GM18909 (cell line): Measurements from ENCODE around the gene PMIS2.
"Not testable (repeated sequence)": the region's sequence is repeated elsewhere in the genome, so short reads cannot be mapped to it uniquely, and the experiment has no call there.

ENCODE experiments used
- ATAC-seq: cut with Tn5 transposase; IDR thresholded peaks from one replicate; pipeline ENCODE4 v1.9.1; 2021; ENCODE audit warnings: mild to moderate bottlenecking; ENCODE audit not compliant: unreplicated experiment, poor library complexity

PMIS2 gene

DNA sequence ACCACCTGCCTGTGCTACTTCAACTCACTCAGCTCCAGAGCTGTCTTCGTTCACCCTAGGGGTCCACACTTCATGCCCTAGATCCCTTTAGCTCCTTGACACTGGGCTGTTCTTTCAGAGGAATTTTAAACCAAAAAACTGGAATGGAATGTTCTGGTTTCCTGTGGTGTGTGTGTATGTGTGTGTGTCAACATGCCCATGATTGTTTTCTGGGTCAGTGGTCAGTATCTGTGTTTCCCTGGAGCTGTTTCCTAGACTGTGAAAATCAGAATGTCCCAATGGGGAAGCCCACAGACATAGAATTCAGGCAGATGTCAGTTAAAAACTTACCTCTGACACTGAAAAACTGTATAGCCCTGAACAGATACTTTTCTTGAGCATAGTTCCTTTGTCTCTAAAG is 1.3 kb downstream of the PMIS2 start:
- ATAC-seq, result no peak

DNA sequence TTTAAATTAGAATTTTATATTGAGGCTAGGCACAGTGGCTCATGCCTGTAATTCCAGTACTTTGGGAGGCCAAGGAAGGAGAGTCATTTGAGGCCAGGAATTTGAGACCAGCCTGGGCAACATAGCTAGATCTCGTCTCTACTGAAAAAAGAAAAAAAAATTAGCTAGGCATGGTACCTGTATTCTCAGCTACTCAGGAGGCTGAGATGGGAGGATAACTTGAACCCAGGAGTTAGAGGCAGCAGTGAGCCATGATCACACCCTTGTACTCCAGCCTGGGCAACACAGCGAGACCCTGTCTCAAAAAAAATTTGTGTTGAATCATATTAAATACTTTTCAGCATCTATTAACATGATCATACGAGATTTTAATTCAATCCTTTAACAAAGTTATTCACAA is 4.9 kb downstream of the PMIS2 start:
- no peak for ATAC-seq

DNA sequence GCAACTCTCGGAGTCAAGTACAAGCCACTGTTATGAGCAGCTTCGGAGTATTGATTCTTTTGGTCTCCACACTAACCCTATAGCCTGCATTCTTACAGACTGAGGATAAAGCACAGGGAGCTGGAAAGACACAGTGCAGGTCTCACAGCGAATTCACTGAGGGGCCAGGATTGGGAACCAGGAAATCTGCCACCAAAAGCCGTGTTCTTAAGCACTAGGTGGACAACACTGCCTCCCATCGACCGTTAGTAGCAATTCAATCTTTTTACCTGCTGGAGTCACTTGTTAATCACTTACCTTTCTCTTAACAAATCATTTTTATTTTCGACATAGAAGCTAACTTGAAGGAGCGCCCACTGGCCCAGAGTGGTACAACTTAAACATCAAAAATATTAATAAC is 6.3 kb downstream of the PMIS2 start:
- no peak for ATAC-seq

DNA sequence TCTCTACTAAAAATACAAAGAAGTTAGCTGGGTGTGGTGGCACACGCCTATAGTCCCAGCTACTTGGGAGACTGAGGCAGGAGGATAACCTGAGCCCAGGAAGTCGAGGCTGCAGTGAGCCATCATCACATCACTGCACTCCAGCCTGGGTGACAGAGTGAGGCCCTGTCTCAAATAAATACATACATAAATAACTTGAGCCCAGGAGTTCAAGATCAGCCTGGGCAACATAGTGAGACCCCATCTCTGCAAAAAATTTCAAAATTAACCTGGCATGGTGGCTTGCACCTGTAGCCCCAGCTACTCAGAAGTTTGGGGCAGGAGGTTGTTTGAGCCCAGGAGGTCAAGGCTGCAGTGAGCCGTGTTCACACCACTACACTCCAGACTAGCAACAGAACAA is 9.1 kb downstream of the PMIS2 start:
- ATAC-seq, result not testable (repeated sequence)

DNA sequence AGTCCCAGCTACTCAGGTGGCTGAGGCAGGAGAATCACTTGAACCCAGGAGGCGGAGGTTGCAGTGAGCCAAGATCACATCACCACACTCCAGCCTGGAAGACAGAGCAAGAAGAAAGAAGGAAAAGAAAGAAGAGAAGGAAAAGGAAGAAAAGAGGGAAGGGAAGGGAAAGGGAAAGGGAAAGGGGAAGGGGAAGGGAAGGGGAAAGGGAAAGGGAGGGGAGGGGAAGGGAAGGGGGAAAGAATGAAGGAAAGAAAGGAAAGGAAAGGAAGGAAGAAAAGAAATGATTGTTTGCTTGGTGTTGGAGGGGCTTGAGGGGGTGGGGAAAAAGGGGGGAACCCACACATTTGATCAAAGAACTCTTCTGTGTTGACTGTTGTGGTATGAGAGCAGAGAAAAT is 10.0 kb downstream of the PMIS2 start:
- no peak for ATAC-seq

DNA sequence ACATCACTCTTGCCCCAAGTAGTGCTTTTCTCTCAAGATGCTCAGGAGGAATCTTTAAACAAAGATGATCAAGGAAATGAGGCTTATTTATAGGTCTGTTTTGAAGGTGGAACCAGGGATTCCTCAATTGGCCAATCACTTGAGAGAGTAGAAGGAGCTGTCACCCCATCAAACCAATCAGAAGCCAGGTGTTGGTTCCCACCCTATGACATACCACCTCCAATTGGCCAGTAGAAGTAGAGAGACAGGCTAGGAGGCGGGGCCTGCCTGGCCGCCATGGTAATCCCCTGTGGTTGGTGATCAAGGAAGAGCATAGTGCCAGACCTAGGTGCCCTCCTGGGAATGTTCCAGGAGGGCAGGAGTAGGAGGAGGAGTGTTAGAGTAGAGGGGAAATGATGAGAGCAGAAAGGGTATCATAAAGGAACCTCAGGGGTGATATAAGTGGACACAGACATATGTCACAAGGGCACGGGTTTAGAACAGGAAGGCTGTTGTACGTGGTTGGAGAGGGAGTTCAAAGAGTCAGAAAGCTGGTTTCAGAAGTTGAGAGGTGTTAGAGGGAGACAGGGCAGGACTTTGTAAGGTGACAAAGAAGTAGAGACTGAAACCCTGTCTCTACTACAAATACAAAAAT is 10.5 kb downstream of the PMIS2 start:
- ATAC-seq, result peak; percentile 69

DNA sequence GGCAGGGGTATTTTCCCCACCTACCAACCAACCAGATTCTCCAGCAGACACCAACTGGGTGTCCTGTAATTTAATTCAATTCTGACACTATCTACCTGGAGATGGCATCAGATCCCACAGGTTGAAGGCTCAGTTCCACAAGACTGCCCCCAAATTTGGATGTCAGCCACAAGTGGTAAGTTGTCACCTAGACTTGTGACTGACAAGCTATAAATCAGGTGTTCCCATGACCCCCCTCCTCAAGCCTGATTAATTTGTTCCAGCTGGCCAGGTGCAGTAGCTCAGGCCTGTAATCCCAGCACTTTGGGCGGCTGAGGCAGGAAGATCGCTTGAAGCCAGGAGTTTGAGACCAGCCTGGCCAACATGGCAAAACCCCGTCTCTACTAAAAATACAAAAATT is 16.0 kb downstream of the PMIS2 start:
- ATAC-seq, result no peak

DNA sequence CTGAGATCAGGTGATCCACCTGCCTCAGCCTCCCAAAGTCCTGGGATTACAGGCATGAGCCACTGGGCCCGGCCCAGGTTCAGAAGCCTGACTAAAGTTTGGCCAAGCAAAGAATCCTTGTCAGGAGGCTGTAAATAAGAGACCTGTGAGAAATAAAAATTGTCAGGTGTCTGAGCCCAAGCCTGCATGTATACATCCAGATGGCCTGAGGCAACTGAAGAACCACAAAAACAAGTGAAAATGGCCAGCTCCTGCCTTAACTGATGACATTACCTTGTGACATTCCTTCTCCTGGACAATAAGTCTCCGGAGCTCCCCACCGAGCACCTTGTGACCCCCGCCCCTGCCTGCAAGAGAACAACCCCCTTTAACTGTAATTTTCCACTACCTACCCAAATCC is 18.5 kb downstream of the PMIS2 start:
- ATAC-seq, result not testable (repeated sequence)

DNA sequence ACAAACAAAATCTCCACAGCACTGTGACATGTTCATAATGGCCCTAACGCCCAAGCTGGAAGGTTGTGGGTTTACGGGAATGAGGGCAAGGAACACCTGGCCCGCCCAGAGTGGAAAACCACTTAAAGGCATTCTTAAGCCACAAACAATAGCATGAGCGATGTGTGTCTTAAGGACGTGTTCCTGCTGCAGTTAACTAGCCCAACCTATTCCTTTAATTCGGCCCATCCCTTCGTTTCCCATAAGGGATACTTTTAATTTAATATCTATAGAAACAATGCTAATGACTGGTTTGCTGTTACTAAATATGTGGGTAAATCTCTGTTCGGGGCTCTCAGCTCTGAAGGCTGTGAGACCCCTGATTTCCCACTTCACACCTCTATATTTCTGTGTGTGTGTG is 21.2 kb downstream of the PMIS2 start:
- ATAC-seq, result not testable (repeated sequence)

DNA sequence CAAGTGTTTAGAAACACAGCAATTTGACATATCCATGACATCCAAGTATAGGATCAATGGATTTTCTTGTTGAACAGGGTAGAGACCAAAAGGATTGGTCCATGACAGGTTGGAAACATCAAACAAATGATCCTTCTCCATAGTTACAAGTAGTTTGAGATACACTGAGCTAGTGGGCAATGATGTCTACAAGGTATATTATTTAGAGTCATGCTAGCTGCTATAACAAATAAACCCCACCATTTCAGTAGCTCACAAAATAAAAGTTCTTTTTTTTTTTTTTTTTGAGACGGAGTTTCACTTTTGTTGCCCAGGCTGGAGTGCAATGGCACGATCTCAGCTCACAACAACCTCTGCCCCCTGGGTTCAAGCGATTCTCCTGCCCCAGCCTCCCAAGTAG is 21.7 kb downstream of the PMIS2 start:
- no peak for ATAC-seq

DNA sequence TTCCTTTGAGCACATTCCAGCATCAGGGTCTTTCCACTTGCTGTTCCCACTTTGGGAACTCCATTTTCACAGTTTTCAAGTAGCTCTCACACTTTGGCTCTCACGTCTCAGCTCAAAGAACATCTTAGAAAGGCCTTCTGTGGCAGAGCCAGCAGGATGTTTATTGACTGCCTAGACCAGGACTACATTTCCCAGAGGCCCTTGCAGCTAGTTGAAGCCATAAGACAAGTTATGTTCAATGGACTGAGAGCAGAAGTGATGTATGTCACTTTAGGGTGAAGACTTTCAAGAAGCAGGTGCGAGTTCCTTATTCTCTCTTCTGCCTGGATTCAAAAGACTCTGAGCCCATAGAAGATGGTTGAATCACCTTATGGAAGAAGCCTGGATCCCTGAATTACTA is 22.3 kb downstream of the PMIS2 start:
- ATAC-seq, result no peak

DNA sequence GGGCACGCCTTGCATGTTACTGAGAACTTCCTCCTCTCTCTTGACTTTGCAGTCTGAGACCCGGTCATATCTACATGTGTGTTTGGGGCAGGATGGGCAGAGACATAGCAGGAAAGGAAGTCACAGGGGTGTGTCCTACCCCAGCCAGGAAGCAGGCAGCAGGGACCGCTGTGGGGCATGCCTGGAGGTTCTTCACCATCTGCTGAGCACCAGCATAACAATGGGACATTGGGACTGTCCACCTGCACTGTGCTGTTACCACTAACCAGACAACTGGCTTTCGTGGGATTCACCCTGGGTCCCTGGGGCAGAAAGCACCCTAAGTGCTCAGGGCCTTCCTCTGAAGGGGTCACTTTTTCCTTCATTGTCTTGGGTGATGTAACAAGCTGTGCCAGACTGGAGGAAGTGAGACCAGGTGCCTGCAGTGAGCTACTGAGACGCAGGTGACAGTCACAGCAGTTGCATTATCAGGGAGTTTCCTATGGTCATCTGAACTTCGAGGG is 23.9 kb downstream of the PMIS2 start:
- ATAC-seq, result peak; percentile 38

DNA sequence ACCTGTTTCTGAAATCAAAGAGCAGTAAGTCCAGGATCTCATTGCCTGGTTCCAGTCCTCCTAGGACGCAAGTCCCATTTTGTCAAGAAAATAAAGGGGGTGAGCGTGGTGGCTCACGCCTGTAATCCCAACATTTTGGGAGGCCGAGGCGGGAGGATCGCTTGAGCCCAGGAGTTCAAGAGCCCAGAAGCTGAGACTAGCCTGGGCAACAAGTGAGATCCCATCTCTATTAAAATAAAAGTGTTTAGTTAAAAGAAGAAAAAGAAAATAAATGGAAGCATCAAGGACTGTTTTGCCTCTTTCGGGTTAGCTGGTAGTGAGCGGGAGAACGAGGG is 26.2 kb downstream of the PMIS2 start:
- ATAC-seq, result no peak

DNA sequence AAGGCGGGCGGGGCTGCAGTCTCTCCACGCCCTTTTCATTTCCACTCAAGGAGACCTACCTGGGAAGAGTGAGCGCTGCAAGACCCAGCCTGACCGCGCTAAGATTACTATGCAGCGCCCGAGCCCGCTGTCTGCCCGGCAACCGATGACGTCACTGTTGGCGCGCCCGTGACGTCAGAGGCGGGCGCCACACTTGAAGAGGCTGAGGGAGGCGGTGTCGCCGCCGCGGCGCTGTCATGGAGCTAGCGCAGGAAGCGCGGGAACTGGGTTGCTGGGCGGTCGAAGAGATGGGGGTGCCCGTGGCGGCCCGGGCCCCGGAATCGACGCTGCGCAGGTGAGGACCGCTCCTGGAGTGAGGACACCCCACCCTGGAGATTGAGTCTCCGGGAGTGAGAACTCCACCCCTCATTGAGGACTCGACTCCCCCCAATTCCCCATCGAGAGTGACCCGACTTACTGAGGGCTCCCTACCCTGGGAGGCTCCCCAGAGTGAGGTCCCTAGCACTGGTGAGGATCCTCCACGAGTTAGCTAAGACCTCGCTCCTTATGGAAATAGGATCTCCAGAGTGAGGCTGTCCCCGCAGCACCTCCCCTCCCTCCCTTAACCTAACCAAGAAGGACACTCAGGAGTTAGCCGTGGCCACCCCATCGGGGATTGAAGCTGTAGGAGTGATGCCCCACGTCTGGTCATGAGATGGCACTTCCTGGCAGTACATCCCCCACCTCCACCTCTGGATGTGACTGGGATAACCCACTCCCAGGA is 26.8 kb downstream of the PMIS2 start, which contains the start of gene HAUS5:
TSS of gene HAUS5 (plus strand) at position 177 of the 763 bp plus-strand sequence. CDS start at position 237, 60 bp downstream.
- ATAC-seq, result peak; percentile 85

DNA sequence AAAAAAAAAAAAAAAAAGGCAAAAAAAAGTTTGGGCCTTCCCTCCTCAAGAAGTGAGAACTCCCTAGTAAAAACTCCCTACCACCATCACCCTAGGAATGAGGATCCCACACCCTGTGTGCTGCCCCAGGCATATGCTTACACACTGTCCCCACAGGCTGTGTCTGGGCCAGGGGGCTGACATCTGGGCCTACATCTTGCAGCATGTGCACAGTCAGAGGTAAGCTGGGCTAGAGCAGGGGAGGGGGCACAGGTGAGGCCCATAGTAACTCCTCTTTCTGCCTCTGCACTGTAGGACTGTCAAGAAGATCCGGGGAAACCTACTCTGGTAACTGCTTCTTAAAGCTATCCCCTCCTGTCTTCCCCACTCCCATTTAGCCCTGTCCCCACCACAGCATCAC is 27.6 kb downstream of the PMIS2 start:
- ATAC-seq, result no peak

DNA sequence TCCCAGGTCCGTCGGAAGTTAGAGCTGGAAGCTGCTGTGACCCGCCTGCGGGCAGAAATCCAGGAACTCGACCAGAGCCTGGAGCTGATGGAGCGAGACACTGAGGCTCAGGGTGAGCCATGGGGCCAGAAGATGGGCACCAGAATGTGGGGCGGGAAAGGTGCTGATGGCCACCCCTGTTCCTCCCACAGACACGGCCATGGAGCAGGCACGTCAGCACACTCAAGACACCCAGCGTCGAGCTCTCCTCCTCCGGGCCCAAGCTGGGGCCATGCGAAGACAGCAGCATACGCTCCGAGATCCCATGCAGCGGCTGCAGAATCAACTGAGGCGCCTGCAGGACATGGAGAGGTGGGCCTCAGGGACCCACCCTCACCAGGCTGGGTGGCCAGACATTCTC is 29.1 kb downstream of the PMIS2 start:
- no peak for ATAC-seq

DNA sequence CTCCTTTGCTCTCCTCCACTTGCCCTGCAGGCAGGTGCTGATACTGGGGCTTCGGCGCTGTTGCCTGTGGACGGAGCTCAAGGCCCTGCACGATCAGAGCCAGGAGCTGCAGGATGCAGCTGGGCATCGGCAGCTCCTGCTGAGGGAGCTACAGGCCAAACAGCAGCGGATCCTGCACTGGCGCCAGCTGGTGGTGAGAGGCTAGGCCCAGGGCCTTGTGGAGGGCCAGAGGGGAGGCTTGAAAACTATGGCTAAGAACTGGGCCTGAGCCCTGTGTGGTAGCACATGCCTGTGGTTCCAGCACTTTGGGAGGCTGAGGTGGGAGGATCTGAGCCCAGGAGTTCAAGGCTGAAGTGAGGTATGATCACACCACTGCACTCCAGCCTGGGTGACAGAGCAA is 32.9 kb downstream of the PMIS2 start:
- ATAC-seq, result no peak

DNA sequence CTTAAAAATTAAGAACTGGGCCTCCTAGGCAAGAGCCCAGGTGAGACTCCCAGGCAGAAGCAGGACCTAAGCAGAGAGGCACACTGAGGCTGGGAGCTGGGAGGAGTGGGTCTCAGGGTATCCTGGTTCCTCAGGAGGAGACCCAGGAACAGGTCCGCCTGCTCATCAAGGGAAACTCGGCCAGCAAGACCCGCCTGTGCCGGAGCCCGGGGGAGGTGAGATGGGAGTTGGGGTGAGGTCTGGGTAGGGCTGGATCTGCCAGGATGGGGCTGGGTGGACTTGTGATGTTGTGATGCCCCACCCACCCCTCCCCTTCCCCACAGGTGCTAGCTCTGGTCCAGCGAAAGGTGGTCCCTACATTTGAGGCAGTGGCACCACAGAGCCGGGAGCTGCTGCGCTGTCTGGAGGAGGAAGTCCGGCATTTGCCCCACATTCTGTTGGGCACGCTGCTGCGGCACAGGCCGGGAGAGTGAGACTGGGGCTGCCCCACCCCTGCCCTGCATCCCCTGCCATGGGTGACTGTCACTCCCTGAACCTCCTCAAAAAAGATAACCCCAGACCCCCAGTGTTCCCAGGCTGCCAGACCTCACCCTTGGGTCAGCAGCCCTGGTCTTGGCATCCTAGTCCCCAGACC is 33.4 kb downstream of the PMIS2 start:
- no peak for ATAC-seq

DNA sequence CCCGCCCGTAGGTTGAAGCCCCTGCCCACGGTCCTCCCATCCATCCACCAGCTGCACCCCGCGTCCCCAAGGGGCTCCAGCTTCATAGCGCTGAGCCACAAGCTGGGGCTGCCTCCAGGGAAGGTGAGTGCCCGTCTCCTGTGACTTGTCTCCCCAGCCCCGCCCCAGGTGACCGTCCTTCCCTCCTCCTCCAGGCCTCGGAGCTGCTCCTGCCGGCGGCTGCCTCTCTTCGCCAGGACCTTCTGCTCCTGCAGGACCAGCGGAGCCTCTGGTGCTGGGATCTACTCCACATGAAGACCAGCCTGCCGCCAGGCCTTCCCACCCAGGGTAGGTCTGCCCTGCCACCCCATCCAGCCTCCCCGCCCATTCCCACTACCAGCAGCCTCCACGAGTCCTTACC is 34.0 kb downstream of the PMIS2 start:
- no peak for ATAC-seq

DNA sequence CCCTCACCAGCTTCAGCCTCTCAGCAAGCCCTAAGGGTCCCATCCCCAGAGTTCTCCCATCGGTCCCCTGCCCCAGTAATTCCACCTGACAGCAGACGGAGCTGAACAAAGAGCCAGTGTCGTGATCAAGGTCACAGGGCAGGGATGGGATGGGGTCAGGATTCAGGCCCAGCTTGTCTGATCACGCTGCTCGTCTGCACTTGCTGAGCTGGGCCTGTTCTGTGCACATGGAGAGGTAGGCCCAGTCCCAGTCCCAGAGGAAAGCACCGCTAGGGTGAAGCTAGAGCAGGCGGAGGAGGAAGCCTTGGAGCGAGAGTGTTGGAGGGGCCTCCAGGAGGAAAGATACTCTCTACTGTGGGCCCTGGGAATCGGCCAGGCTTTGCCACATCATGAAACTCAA is 35.7 kb downstream of the PMIS2 start:
- ATAC-seq, result no peak

DNA sequence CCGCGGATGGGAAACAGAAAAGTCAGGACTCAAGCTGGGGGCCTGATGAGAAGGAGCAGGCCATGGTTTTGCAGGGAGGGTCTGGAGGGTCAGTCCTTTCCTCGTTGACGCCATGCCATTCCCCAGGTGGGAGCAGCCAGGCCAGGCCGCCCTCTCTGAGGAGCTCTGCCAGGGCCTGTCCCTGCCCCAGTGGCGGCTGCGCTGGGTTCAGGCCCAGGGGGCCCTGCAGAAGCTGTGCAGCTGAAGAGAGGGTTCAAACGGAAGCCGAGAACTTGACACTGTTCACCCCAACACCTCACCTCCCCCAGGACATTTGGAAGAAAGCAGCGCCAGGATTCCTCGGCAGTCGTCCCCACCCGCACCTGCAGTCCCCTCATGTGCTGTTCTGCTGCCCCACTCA is 36.8 kb downstream of the PMIS2 start:
- ATAC-seq, result no peak
